Urothelium cell line (cell line): ENCODE data around the gene CCL24.
"Not testable (repeated sequence)": the region's sequence is repeated elsewhere in the genome, so short reads cannot be mapped to it uniquely, and the experiment has no call there.

Experiments
- DNase-seq: peaks from one replicate; pipeline ENCODE4 v3.0.0; 2011; ENCODE audit warnings: low spot score, mixed read lengths
- FAIRE-seq: peaks from 2 replicates; lab custom pipeline; 2011; peaks lifted over from hg19 to GRCh38; lab: Jason Lieb, UNC

Gene CCL24

DNA sequence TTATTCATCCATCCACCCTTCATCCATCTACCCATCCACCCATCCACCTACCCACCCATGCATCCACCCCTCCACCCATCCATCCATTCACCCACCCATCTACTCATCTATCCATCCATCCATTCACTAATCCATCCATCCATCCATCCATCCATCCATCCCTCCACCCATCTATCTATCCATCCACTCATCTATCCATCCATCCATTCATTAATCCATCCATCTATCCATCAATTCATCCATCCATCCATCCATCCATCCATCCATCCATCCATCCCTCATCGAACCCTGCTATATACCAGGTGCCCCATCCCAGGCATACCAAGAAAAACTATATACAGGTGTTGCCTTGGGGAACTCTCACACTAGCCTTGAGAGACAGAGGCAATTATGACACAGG is 7.1 kb upstream of the CCL24 start:
- peak; percentile 5 for FAIRE-seq

DNA sequence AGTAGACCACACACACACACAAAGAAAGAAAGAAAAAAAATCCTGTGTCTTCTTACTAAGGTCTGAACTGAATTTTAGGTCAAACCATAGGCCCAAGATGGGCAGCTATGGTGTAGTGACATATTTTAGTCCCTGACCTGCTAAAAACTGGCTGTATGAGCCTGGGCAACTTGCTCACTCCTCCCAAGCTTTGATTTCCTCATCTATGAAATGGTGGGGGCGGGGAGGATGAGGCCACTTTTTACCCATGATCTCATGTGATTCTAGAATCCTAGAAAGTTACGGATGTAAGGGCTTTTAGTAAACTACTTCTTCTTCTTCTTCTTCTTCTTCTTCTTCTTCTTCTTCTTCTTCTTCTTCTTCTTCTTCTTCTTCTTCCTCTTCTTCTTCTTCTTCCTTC is 6.1 kb upstream of the CCL24 start:
- DNase-seq (no peak), FAIRE-seq (no peak)

More for the DNA sequence above, 7.1 kb upstream of the CCL24 start:
- DNase-seq: no peak

DNA sequence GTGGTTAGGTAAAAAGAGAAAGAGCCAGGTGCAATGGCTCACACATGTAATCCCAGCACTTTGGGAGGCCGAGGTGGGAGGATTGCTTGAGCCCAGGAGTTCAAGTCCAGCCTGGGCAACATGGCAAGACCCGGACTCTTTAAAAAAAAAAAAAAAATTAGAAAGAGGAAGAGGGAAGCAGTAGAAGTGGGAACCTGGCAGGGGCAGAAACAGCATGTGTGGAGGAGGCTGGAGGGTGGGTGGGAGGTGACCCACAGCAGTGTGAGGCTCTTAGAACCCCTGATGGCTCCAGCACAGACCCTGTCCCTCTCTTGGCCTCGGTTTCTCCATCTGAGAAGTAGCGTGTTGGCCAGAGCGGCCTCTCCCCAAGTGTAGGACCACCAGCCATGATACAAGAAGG is 4.9 kb upstream of the CCL24 start:
- FAIRE-seq (no peak), DNase-seq (no peak)

DNA sequence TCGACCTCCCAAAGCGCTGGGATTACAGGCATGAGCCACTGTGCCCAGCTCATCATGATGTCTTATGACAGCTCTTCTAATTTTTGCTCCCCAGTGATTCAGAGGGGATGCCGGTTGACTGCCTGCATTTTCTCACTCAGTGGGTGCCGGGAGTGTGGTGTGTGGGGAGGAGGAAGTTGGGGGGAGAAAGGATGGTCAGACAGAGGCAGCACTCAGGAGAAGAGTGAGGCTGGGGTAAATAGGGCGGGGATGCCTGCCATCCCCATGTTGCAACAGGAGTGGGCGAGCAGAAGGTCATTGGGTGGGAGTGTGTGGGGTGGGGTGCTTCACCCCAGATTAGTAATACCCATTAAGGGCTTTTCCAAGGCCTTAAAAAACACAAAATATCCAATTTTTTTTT is 3.5 kb upstream of the CCL24 start:
- FAIRE-seq (no peak), DNase-seq (no peak)

DNA sequence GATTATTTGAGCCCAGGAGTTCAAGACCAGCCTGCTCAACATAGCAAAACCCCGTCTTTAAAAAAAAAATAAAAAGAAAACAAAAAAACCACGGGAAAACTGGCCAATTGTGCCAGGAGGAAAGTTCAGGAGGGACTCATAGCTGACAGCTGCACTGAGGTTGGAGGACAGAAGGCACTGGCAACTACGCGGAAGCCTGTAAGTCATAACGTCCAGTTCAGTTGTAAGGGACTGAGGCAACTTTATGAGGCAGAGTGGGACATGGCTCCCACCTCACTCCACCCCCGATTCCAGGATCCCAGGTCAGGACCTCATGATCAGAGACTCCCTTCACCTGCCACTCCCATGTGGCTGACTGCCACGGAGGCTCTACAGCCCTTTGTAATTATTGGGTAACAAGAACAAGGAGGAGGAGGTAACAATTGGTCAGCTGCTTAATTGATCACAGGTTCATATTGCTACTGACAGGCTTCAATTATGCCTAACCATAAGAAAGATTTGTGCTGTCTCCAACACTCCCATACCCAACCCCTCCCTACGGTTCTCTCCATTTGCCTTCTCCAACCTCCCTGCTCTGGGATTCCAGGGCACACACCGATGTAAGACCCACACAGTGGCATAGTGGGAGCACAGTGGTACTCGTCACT is 1.9 kb upstream of the CCL24 start:
- FAIRE-seq: no peak
- DNase-seq: no peak

DNA sequence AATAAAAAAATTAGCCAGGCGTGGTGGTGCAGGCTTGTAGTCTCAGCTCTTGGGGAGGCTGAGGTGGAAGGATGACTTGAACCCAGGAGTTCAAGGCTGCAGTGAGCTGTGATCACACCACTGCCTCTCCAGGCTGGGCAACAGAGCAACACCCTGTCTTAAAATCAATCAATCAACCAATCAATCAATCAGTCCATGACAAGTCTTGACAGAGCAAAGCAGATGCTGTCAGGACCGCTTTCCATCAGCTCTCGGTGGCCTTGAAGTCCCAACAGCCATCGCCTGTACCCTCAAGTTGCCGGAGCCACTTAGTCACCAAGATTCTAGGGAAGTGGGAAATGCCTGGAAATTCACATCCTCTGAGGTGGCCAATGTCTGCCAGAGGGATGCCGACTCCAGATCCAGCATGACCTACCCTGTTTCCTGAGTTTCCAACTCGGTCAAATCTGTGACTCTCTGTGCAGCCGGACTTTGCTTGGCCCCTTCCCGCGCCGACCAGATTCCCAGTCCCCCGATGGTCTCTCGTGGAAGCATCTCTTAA is 871 bp upstream of the CCL24 start:
- FAIRE-seq: no peak
- no peak for DNase-seq

DNA sequence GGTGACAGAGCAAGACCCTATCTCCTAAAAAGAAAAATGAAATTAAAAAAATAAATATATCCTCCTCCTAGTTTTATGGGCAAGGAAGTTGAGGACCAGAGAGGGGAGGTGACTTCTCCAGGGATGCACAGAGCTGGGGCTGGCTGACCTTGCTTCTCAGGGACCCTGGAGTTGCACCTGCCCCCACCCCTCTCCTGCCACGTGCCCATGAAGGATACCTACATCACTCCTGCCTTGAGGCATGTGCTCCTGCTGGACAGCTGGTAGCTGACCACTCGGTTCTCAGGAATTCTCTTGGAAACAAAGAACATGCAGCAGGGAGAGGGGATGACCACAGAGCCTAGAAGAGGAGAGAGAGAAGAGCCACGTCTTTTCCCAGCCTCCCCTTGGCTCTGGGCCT is 522 bp downstream of the CCL24 start:
- FAIRE-seq (no peak), DNase-seq (no peak)

DNA sequence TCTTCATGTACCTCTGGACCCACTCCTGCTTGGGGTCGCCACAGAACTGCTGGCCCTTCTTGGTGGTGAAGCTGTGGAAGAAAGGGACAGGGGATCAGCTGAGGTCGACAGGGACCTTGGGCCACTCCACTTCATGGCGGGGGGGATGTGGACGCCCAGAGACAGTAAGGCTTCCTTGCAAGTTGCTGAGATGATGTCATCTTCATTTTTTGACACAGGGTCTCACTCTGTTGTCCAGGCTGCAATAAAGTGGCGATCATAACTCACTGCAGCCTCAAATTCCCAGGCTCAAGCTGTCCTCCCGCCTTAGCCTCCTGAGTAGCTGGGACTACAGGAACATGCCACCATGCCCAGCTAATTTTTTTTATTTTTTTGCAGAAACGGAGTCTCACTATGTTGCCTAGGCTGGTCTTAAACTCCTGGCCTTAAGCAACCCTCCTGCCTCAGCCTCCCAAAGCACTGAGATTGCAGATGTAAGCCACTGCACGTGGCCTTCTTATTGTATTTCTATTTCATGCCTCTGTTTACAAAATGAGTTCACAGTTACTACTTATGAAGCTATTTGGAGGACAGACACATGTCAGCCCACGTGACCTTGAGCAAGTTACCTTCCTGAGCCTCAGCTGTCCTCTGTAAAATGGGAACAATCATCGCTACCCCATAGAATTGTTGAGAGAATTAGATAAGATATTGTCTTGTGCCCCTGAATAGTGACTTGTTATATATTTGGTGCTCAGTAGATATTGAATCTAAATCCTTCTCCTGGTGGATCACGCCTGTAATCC is 1.5 kb downstream of the CCL24 start:
- FAIRE-seq: no peak
- DNase-seq: no peak

DNA sequence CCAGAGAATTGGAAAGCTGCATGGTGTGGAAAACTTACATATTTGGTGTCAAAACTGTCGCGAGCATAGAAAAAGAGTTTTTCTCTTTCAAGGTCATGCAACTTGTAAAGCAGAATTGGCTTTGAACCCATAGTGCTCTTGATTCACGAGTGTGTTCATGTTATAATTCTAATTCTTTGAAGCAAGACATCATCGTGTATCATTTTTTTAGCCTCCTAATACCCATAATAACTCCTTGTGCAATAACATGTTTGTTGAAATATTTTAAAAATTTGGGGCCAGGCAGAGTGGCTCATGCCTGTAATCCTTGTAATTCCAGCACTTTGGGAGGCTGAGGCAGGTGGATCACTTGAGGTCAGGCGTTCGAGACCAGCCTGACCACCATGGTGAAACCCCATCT is 4.2 kb downstream of the CCL24 start:
- FAIRE-seq: no peak
- no peak for DNase-seq

DNA sequence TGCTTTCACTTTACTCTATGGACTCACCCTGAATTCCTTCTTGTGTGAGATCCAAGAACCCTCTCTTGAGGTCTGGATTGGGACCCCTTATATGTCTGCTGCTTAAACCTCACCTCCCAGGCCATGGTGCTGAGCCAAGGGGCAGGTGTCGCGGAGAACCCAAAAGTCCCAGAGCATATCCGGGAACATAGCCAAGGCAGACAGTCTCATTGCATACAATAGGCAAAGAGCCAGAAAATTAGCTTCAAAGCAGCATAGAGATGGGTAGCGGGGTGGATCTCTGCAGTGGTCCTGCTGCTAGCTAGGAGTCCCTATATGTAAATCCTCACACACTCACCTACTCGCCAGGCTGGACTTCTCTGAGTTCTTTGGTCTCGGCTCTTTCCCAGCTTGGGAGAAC is 5.5 kb downstream of the CCL24 start:
- FAIRE-seq (no peak), DNase-seq (no peak)

DNA sequence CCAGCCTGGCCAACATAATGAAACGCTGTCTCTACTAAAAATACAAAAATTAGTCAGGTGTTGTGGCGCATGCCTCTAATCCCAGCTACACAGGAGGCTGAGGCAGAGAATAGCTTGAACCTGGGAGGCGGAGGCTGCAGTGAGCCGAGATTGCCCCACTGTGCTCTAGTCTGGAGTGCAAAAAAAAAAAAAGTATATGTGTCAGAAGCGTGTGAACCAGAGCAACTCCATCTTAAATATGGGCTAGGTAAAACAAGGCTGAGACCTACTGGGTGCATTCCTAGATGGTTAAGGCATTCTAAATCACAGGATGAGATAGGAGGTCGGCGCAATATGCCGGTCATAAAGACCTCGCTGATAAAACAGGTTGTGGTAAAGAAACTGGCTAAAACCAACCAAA is 6.2 kb downstream of the CCL24 start:
- DNase-seq (no peak), FAIRE-seq (no peak)

DNA sequence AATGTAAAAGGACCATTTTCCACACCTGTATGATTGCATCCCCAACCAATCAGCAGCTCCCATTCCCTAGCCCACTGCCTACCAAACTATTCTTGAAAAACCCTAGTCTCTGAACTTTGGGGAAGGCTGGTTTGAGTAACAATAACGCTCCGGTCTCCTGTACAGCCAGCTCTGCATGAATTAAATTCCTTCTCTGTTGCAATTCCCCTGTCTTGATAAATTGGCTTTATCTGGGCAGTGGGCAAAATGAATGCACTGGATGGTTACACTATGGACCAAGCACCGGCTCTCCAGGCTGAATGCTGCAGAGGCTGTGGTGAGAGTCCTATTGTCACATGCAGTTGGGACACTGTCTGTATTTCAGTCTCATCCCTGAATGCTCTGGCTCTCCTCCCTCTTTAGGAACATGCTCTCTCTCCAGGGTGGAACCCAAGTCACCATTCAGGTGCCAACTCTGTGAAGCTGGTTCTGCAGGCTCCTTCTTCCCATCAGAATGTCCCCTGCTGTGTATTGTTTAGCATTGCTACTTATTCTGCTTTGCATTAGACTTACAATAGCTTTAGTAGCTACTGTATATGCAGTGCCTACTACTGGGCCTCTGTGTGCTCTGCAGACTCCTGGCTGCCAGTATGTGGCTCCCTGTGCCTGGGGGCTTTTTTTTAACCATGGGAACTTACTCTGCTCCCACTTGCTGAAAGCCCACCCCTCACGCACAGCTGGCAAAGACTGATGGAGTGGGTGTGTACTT is 6.9 kb downstream of the CCL24 start:
- DNase-seq (no peak), FAIRE-seq (no peak)

DNA sequence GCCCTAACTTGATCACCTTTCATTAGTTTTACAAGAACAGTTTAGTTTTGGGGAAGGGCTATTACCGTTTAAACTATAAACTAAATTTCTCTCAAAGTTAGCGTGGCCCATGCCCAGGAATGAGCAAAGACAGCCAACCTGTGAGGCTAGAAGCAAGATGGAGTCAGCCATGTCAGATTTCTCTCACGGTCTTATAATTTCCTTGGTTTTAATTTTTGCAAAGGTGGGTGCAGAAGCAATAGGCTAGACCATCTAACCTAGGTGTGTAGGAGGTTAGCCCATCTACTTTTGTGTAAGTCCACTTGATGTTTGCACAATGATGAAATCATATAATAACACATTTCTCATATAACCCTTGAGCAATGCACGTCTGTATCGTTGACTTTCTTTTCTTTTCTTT is 8.9 kb downstream of the CCL24 start:
- no peak for FAIRE-seq
- DNase-seq: no peak

DNA sequence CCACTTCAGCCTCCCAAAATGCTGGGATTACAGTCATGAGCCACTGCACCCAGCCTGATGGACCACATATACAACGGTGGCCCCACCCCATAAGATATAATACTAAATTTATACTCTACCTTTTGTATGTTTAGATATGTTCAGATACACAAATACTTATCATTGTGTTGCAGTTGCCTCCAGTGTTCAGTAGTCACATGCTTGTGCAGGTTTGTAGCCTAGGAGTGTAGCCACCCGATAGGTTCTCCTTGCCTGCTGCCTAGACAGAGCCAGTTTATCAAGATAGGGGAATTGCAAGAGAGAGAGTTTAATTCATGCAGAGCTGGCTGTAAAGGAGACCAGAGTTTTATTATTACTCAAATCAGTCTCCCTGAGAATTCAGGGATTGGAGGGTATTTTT is 9.6 kb downstream of the CCL24 start:
- no peak for DNase-seq
- FAIRE-seq: no peak

DNA sequence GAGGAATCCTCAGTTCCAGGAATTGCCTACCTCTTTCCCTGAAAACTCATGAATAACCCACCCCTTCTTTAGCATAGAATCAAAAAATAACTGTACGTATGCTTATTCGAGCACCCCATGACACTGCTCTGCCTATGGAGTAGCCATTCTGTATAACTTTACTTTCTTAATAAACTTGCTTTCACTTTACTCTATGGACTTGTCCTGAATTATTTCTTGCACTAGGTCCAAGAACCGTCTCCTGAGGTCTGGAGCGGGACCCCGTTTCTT is 11.1 kb downstream of the CCL24 start:
- FAIRE-seq: no peak
- no peak for DNase-seq

DNA sequence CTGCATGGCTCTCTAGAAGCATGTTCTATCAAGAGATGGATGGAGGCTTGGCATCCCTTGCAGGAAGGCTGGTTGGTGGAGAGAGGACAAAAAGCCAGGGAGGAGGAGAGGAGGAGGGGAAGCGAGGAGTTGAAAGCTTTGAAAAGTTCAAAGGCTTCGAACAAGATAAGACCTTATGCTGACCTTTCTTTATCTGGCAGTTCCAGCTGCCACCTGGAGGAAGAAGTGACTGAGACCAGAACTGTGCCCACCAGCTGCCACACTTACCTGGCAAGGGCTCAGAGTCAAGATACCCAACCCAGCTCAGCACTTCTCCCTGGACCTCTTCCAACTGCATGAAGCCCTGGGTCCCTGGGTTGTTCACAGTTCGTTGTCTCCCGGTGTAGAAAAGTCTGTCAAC is 14.8 kb downstream of the CCL24 start:
- FAIRE-seq: no peak
- no peak for DNase-seq

DNA sequence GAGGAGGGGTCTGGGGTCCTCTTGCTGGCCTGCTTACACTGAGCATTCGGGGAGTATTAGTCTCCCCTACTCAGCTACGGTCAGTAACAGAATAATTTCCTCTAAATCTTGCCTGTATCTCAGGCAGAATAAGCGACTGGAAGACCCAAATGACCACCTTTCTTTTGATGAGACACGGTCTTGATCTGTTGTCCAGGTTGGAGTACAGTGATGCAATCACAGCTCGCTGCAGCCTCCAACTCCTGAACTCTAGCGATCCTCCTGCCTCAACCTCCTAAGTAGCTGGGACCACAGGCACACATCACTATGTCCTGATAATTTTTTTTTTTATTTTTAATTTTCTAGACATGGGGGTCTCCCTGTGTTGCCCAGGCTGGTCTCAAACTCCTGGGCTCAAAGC is 17.2 kb downstream of the CCL24 start:
- no peak for DNase-seq
- FAIRE-seq: no peak

DNA sequence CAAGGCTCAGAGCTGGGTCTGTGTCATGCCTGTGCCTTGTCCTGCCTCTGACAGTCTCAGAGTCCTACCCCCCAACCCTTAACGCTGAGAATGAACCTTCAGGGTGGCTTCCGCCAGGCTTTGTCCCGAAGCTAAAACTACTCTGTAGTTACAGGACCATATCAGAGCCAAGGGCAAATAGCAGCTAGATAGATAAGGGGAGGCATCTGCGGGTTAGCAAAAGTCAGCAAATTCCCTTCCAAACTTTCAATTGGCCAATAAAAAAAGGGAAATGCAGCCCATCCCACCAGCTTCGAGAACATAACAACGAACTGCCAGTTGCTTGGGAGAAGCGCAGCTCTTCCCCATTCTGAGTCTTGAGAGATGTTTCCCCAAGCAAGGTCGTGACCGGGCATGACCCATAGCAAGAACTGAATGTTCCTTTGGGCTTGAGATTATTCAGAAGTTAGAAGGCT is 17.7 kb downstream of the CCL24 start:
- FAIRE-seq: no peak

DNA sequence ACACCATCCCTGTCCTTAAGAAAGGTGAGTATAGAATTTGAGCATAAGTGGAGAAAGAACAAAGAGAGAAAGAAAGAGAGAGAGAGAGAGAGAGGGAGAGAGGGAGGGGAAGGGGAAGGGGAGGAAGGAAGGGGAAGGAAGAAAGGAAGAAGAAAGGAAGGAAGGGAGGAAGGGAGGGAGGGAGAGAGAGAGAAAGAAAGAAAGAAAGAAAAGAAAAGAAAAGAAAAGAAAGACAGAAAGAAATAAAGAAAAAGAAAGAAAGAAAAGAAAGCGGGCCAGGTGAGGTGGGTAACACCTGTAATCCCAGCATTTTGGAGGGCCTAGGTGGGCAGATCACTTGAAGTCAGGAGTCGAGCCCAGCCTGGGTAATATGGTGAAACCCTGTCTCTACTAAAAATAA is 19.9 kb downstream of the CCL24 start:
- no peak for FAIRE-seq
- DNase-seq: no peak

More for the DNA sequence above, 17.7 kb downstream of the CCL24 start:
- DNase-seq: no peak

DNA sequence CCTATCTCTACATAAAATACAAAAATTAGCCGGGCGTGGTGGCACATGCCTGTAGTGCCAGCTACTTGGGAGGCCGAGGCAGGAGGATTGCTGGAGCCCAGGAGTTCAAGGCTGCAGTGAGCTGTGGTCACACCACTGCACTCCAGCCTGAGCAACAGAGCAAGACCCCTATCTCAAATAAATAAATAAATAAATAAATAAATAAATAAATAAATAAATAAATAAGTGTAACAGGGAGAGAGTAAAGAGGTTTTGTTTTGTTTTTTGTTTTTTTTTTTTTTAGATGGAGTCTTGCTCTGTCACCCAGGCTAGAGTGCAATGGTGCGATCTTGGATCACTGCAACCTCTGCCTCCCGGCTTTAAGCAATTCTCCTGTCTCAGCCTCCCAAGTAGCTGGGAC is 21.0 kb downstream of the CCL24 start:
- FAIRE-seq, DNase-seq: not testable (repeated sequence)

DNA sequence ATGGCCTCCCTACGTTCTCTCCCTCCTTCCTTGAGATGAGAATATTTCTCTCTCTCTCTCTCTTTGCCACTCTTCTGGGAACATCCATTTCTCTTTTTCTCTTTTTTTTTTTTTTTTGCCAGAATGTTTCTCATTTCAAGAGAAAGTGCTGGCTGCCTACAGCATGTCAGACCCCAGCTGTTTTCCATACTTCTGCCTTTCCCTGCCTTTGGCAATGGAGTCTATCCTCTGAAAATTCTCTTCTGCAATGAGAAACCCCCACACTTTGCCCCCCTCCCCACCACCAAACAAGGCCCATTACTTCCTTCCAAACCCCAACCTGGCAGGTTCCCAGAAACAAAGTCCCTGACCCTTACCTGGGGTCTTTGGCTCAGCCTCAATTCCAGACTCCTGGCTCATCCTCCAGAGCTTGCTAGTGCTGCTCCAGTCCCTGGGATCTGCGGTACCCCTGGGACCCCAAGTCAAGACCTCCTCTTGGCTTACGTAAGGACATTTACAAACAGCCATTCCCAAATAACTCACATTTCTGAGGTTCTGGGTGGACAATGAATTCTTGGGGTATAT is 24.2 kb downstream of the CCL24 start:
- FAIRE-seq: no peak

More for the DNA sequence above, 24.2 kb downstream of the CCL24 start:
- DNase-seq: no peak
